Astrocyte (in vitro differentiated cells and primary cell): Measurements from ENCODE around the gene CHRNE.

ENCODE experiments used
- CTCF ChIP-seq: IDR thresholded peaks from 2 replicates; pipeline ENCODE4 v1.5.1; 2011; ENCODE audit warnings: low read depth, mild to moderate bottlenecking, inconsistent platforms, low read length, moderate library complexity; ENCODE audit not compliant: insufficient read depth
- EZH2 ChIP-seq: IDR thresholded peaks from 2 replicates; pipeline ENCODE4 v1.6.1; 2012; ENCODE audit warnings: mild to moderate bottlenecking, low read length, inconsistent platforms; ENCODE audit not compliant: insufficient read depth

- TF ChIP-seq EZH2 (no peak), CTCF (no peak)
Observed at GRCh38 chr17:4880857-4881256, 22.0 kb downstream of the CHRNE start.
